ENCODE results near the gene DIO3. TPM values are rescaled to one million over a fixed set of nuclear protein-coding genes. Genes with fewer than 3 reads are reported as not detected.

The DIO3 gene
- total RNA-seq, 1 donor from 2014 or later = not detected

- Mint-ChIP-seq H3K36me3 (ENCODE audit: low read depth) (no peaks in the 10 kb centered on the region), H3K9me3 (peaks cover 4% of the 10 kb centered on the region), H3K27ac (no peak overlapping the region), H3K27me3 (peaks cover 17% of the 10 kb centered on the region), H3K4me3 (no peak overlapping the region), H3K4me1 (peaks cover 18% of the 10 kb centered on the region)
- ChIA-PET CTCF (no interaction called here), POLR2A (no interaction called here)
- no peak for ATAC-seq (ENCODE audit: low read depth)
- intact Hi-C loops (cut with micrococcal nuclease) = no loop called here
- no peak for TF ChIP-seq CTCF (IDR thresholded peaks at IDR 0.05)
- peak; percentile 12 for DNase-seq
Observed at GRCh38 chr14:101601606-101602465, 40.5 kb downstream of the DIO3 start.

GRCh38 chr14:101602466-101602840 is 41.2 kb downstream of the DIO3 start:
- intact Hi-C loops (cut with micrococcal nuclease) = no loop called here
- POLR2A ChIA-PET = no interaction called here

GRCh38 chr14:101603096-101603495 is 41.8 kb downstream of the DIO3 start:
- Mint-ChIP-seq H3K27ac (no peak overlapping the region), H3K9me3 (no peaks in the 10 kb centered on the region), H3K4me1 (peaks cover 7% of the 10 kb centered on the region), H3K27me3 (peaks cover 18% of the 10 kb centered on the region), H3K36me3 (ENCODE audit: low read depth) (no peaks in the 10 kb centered on the region), H3K4me3 (no peak overlapping the region)
- ATAC-seq (ENCODE audit: low read depth) = no peak
- no peak for TF ChIP-seq CTCF (IDR thresholded peaks at IDR 0.05)
- intact Hi-C loops (cut with micrococcal nuclease) = no loop called here
- ChIA-PET CTCF (no interaction called here), POLR2A (no interaction called here)
- no peak for DNase-seq

More at GRCh38 chr14:101602466-101602840, 41.2 kb downstream of the DIO3 start:
- no peak overlapping the region for H3K27ac Mint-ChIP-seq
- H3K4me3 Mint-ChIP-seq = no peak overlapping the region
- H3K27me3 Mint-ChIP-seq = peaks cover 18% of the 10 kb centered on the region
- H3K4me1 Mint-ChIP-seq = peaks cover 14% of the 10 kb centered on the region
- CTCF ChIA-PET = no interaction called here
- H3K9me3 Mint-ChIP-seq = peaks cover 4% of the 10 kb centered on the region
- DNase-seq = no peak
- no peak for ATAC-seq (ENCODE audit: low read depth)
- H3K36me3 Mint-ChIP-seq (ENCODE audit: low read depth) = no peaks in the 10 kb centered on the region
- no peak for TF ChIP-seq CTCF (IDR thresholded peaks at IDR 0.05)

DNA sequence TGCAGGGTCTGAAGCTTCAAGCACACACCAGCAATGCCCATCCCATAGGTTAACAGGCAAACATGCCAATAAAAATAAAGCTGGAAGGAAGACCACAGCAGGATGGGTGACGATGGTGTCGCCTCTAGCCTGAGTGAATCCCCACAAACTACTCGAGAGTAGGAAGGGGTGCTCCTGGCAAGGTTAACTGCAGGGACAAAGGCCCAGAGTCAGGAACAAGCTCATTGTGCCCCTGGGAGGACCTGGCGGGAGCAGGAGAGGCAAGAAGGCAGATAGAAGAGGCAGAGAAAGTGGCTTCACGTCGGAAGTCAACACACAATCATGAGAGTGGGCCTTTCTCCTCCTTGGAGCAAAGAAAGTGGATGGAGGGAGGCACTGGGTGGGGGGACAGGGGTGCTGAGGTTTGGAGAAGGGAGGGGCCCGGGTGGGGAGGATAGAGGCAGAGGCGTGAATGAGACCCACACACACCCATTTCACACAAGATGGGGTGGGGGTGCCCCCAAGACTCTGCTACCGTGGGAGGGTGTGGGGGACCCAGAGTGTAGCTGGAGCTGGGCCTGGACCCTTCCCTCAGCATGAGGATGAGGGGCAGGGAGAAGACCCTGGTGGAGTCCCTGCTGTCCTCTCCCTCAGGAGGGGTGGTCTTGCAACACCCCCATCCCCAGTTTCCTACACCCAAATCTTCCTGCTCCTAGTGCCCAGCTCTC is 43.1 kb downstream of the DIO3 start:
- ChIA-PET CTCF (no interaction called here), POLR2A (no interaction called here)
- no peaks in the 10 kb centered on the region for H3K9me3 Mint-ChIP-seq
- no peaks in the 10 kb centered on the region for H3K4me1 Mint-ChIP-seq
- no peak overlapping the region for H3K27ac Mint-ChIP-seq
- H3K36me3 Mint-ChIP-seq (ENCODE audit: low read depth) = no peaks in the 10 kb centered on the region
- TF ChIP-seq CTCF (IDR thresholded peaks at IDR 0.05) = no peak
- no peak for ATAC-seq (ENCODE audit: low read depth)
- intact Hi-C loops (cut with micrococcal nuclease) = no loop called here
- no peak for DNase-seq
- H3K4me3 Mint-ChIP-seq = no peak overlapping the region
- peaks cover 27% of the 10 kb centered on the region for H3K27me3 Mint-ChIP-seq

- DNase-seq = no peak
Observed at GRCh38 chr14:101604935-101605780, 43.9 kb downstream of the DIO3 start.

More at GRCh38 chr14:101604935-101605780, 43.9 kb downstream of the DIO3 start:
- ChIA-PET POLR2A (no interaction called here), CTCF (no interaction called here)
- no peak overlapping the region for H3K27ac Mint-ChIP-seq
- ATAC-seq (ENCODE audit: low read depth) = no peak
- no peak overlapping the region for H3K4me3 Mint-ChIP-seq
- H3K9me3 Mint-ChIP-seq = no peaks in the 10 kb centered on the region
- no peaks in the 10 kb centered on the region for H3K36me3 Mint-ChIP-seq (ENCODE audit: low read depth)
- no peaks in the 10 kb centered on the region for H3K4me1 Mint-ChIP-seq
- intact Hi-C loops (cut with micrococcal nuclease) = no loop called here
- no peak for TF ChIP-seq CTCF (IDR thresholded peaks at IDR 0.05)
- H3K27me3 Mint-ChIP-seq = peaks cover 30% of the 10 kb centered on the region
